ENCODE measurements around the gene SHISA5.

DNA sequence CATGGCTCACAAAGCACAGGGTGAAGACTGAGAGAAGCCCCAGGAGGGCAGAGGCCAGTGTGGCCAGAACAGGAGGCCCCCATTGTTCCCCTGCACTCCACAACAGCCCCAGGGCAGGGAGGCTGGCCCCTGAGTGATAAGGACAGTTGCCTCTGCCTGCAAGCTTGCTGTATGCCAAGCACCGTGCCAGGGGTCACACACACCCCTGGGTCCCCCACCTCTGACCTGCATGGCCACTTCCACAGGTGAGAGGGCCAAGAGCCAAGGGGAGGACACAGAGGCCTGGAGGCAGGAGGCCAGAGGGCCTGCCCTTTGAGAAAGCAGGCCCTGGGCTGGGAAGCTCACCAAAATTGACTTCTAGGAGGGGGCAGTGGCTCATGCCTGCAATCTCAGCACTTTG, 33.7 kb downstream of the SHISA5 start:
- TF ChIP-seq, protein P1, sequence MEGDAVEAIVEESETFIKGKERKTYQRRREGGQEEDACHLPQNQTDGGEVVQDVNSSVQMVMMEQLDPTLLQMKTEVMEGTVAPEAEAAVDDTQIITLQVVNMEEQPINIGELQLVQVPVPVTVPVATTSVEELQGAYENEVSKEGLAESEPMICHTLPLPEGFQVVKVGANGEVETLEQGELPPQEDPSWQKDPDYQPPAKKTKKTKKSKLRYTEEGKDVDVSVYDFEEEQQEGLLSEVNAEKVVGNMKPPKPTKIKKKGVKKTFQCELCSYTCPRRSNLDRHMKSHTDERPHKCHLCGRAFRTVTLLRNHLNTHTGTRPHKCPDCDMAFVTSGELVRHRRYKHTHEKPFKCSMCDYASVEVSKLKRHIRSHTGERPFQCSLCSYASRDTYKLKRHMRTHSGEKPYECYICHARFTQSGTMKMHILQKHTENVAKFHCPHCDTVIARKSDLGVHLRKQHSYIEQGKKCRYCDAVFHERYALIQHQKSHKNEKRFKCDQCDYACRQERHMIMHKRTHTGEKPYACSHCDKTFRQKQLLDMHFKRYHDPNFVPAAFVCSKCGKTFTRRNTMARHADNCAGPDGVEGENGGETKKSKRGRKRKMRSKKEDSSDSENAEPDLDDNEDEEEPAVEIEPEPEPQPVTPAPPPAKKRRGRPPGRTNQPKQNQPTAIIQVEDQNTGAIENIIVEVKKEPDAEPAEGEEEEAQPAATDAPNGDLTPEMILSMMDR (conservative IDR thresholded peaks at IDR 0.05), result no peak
- TF ChIP-seq ZFX (IDR thresholded peaks at IDR 0.05), result no peak
